SK-N-SH treated with all-trans-retinoic acid at 6 μM for 48 hours (cell line): ENCODE measurements around the gene SYNPO.

Source experiments
- ATAC-seq: fragments of 200-7000 bp; cut with Tn5 transposase; 3 replicates; pipeline ENCODE4 v1.9.1; 2020; ENCODE audit warnings: mild to moderate bottlenecking, moderate library complexity
- ARNTL ChIP-seq: fragments of 450-650 bp; formaldehyde crosslinking; IDR thresholded peaks from 2 replicates; pipeline ENCODE4 v1.5.0; 2020; ENCODE audit warnings: low read depth, mild to moderate bottlenecking, moderate library complexity, borderline replicate concordance
- BACH2 ChIP-seq: fragments of 250-450 bp; sonication (Bioruptor Pico); IDR thresholded peaks from 2 replicates; pipeline ENCODE4 v1.9.0; 2021; ENCODE audit warnings: mild to moderate bottlenecking, borderline replicate concordance
- CSDC2 ChIP-seq: fragments of 250-450 bp; sonication (Bioruptor Pico); IDR thresholded peaks from 2 replicates; pipeline ENCODE4 v1.5.0; 2020; ENCODE audit warnings: mild to moderate bottlenecking, moderate library complexity
- CSRNP3 ChIP-seq: fragments of 250-450 bp; sonication (Bioruptor Pico); IDR thresholded peaks from 2 replicates; pipeline ENCODE4 v1.5.1; 2021; ENCODE audit warnings: mild to moderate bottlenecking, moderate library complexity
- ESRRG ChIP-seq: fragments of 250-450 bp; sonication (Bioruptor Pico); IDR thresholded peaks from 2 replicates; pipeline ENCODE4 v1.6.1; 2021; ENCODE audit warnings: mild to moderate bottlenecking
- GLIS3 ChIP-seq: fragments of 250-450 bp; sonication (Bioruptor Pico); IDR thresholded peaks from 2 replicates; pipeline ENCODE4 v1.5.0; 2020; ENCODE audit warnings: mild to moderate bottlenecking, moderate library complexity
- OSR1 ChIP-seq: fragments of 250-450 bp; sonication (Bioruptor Pico); IDR thresholded peaks from 2 replicates; pipeline ENCODE4 v1.8.0; 2022; ENCODE audit warnings: moderate library complexity, mild to moderate bottlenecking, inconsistent platforms
- PATZ1 ChIP-seq: fragments of 250-450 bp; sonication (Bioruptor Pico); IDR thresholded peaks from 2 replicates; pipeline ENCODE4 v1.8.0; 2020; ENCODE audit warnings: mild to moderate bottlenecking, moderate library complexity, borderline replicate concordance
- PPARA ChIP-seq: fragments of 250-450 bp; sonication (Bioruptor Pico); IDR thresholded peaks from 2 replicates; pipeline ENCODE4 v1.5.0; 2020; ENCODE audit warnings: mild to moderate bottlenecking, borderline replicate concordance
- RARB ChIP-seq: fragments of 250-450 bp; sonication (Bioruptor Pico); IDR thresholded peaks from 2 replicates; pipeline ENCODE4 v1.8.0; 2021; ENCODE audit warnings: mild to moderate bottlenecking, moderate library complexity
- SNAI2 ChIP-seq: fragments of 250-450 bp; sonication (Bioruptor Pico); IDR thresholded peaks from 2 replicates; pipeline ENCODE4 v1.5.0; 2020; ENCODE audit warnings: mild to moderate bottlenecking, moderate library complexity
- TCF4 ChIP-seq: fragments of 250-450 bp; sonication (Bioruptor Pico); IDR thresholded peaks from 2 replicates; pipeline ENCODE4 v1.8.0; 2021; ENCODE audit warnings: mild to moderate bottlenecking, moderate library complexity, borderline replicate concordance
- TOX ChIP-seq: fragments of 250-450 bp; sonication (Bioruptor Pico); IDR thresholded peaks from 2 replicates; pipeline ENCODE4 v1.8.0; 2021; ENCODE audit warnings: mild to moderate bottlenecking, moderate library complexity, borderline replicate concordance
- TSHZ2 ChIP-seq: fragments of 250-450 bp; sonication (Bioruptor Pico); IDR thresholded peaks from 2 replicates; pipeline ENCODE4 v1.5.0; 2020; ENCODE audit warnings: mild to moderate bottlenecking, moderate library complexity
- ZC3H10 ChIP-seq: fragments of 250-450 bp; sonication (Bioruptor Pico); IDR thresholded peaks from 2 replicates; pipeline ENCODE4 v1.5.1; 2021; ENCODE audit warnings: mild to moderate bottlenecking, moderate library complexity
- ZFP3 ChIP-seq: fragments of 250-450 bp; sonication (Bioruptor Pico); IDR thresholded peaks from 2 replicates; pipeline ENCODE4 v1.5.0; 2020; ENCODE audit warnings: mild to moderate bottlenecking, moderate library complexity
- ZFP30 ChIP-seq: fragments of 450-650 bp; formaldehyde crosslinking; IDR thresholded peaks from 2 replicates; pipeline ENCODE4 v1.5.0; 2022; ENCODE audit warnings: mild to moderate bottlenecking, moderate library complexity
- ZNF70 ChIP-seq: fragments of 450-650 bp; formaldehyde crosslinking; IDR thresholded peaks from 2 replicates; pipeline ENCODE4 v1.5.0; 2020; ENCODE audit warnings: mild to moderate bottlenecking, moderate library complexity
- ZNF8 ChIP-seq: fragments of 450-650 bp; formaldehyde crosslinking; IDR thresholded peaks from 2 replicates; pipeline ENCODE4 v1.5.0; 2020; ENCODE audit warnings: mild to moderate bottlenecking, moderate library complexity
- TF ChIP-seq, protein P1 (sequence below): fragments of 250-450 bp; sonication (Bioruptor Pico); IDR thresholded peaks from 2 replicates; pipeline ENCODE4 v1.8.0; 2021; ENCODE audit warnings: low read depth, mild to moderate bottlenecking, moderate library complexity, borderline replicate concordance

Gene SYNPO

DNA sequence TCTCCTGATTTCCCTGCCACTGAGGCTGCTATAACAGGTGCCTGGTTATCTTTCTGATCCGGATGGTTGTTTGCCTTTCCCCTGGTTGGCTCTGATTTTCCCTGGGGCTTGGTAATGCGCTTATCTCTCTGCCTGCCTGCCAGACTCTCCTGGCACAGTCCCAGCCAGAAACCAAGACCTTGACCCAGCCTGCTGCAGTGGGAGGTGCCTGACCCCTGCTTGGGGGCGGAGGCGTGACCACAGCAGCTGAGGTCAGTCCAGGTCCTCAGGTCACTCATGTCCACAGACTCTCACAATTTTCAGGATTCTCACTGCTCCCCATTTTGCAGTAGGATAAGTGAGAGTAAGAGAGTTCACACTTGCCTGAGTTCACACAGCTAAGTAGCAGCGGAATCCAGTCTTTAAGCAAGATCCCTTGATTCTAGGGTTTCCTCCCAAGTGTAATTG lies 24.4 kb upstream of the SYNPO start:
- ATAC-seq = peak; percentile 24
- TF ChIP-seq SNAI2 (CRISPR knock-in tag) (peak; percentile 96), TOX (CRISPR knock-in tag) (no peak), ZNF70 (CRISPR knock-in tag) (no peak), ZNF8 (no peak), ZFP30 (CRISPR knock-in tag) (no peak), ZFP3 (no peak), PATZ1 (no peak), TSHZ2 (CRISPR knock-in tag) (peak; percentile 85), CSDC2 (CRISPR knock-in tag) (no peak), GLIS3 (no peak), ESRRG (CRISPR knock-in tag) (no peak), TCF4 (CRISPR knock-in tag) (peak; percentile 76)

DNA sequence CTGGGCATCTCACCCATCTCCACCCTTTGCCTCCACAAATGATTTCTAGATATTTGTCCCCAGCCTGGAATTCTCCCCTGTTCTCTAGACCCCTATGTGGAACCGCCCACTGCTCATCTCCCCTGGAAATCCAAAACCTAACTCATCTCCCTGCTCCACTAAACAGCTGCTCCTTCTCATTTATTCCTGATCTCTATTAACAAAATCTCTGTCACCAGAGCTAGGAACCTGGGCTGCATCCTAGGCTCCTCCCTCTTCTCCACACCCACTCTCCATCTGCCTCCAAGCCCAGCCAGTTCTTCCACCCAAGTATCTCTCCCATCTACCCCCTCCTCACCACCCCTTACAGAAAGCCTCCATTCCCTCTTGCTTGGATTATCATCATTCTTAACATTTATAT lies 24.0 kb upstream of the SYNPO start:
- no peak; the same call in 2 of the 3 replicates for ATAC-seq
- TF ChIP-seq PPARA (CRISPR knock-in tag) = no peak
- no peak for TF ChIP-seq ESRRG (CRISPR knock-in tag)
- no peak for TF ChIP-seq ZNF8
- no peak for TF ChIP-seq CSRNP3 (CRISPR knock-in tag)
- TF ChIP-seq ZNF70 (CRISPR knock-in tag) = no peak
- TF ChIP-seq TSHZ2 (CRISPR knock-in tag) = no peak
- no peak for TF ChIP-seq ARNTL (CRISPR knock-in tag)
- TF ChIP-seq CSDC2 (CRISPR knock-in tag) = no peak
- no peak for TF ChIP-seq ZFP30 (CRISPR knock-in tag)
- TF ChIP-seq ZFP3 = no peak
- no peak for TF ChIP-seq TCF4 (CRISPR knock-in tag)
- no peak for TF ChIP-seq TOX (CRISPR knock-in tag)
- TF ChIP-seq BACH2 = no peak
- TF ChIP-seq OSR1 (CRISPR knock-in tag) = no peak
- no peak for TF ChIP-seq RARB (CRISPR knock-in tag)
- TF ChIP-seq ZC3H10 = no peak
- TF ChIP-seq GLIS3 = no peak

- TF ChIP-seq CSRNP3 (CRISPR knock-in tag) = no peak
- TF ChIP-seq, protein P1, sequence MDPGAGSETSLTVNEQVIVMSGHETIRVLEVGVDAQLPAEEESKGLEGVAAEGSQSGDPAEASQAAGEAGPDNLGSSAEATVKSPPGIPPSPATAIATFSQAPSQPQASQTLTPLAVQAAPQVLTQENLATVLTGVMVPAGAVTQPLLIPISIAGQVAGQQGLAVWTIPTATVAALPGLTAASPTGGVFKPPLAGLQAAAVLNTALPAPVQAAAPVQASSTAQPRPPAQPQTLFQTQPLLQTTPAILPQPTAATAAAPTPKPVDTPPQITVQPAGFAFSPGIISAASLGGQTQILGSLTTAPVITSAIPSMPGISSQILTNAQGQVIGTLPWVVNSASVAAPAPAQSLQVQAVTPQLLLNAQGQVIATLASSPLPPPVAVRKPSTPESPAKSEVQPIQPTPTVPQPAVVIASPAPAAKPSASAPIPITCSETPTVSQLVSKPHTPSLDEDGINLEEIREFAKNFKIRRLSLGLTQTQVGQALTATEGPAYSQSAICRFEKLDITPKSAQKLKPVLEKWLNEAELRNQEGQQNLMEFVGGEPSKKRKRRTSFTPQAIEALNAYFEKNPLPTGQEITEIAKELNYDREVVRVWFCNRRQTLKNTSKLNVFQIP (CRISPR knock-in tag) = no peak
- TF ChIP-seq ZFP3 = no peak
- TF ChIP-seq ESRRG (CRISPR knock-in tag) = no peak
- TF ChIP-seq, all 23 proteins: peak for 0
- no peak for ATAC-seq
Measured at GRCh38 chr5:150618163-150618562, 22.3 kb upstream of the SYNPO start.
